ENCODE results near the gene NLK.
A peak's percentile ranks its signal among the peaks of the same experiment; 100 is the strongest.

Gene NLK

GRCh38 chr17:28042657-28042720, at the start of gene NLK:
Gene NLK, plus strand, starts transcription at chr17:28042677. Its CDS starts 197 bp downstream, at chr17:28042874.
- POLR2A ChIA-PET (ENCODE audit: low non-redundant PET): no interaction called here
- CTCF ChIA-PET: interaction anchor here (0.7 kb wide), 1 partner anchor 16 kb away, joined by 3 read pairs; no protein-coding TSS in a partner anchor
- no peak for DNase-seq (ENCODE audit: low spot score)
- no peak for TF ChIP-seq CTCF (conservative IDR thresholded peaks at IDR 0.05; ENCODE audit: low read depth)
- peak within 1 kb of the TSS; percentile 84 for H3K27ac ChIP-seq

- ChIA-PET POLR2A (ENCODE audit: low non-redundant PET) (no interaction called here), CTCF (interaction anchor here (0.8 kb wide), 1 partner anchor 100 kb away, joined by 3 read pairs; no protein-coding TSS in a partner anchor)
- no peak overlapping the region for H3K27ac ChIP-seq
- DNase-seq (ENCODE audit: low spot score): no peak
- no peak for TF ChIP-seq CTCF (conservative IDR thresholded peaks at IDR 0.05; ENCODE audit: low read depth)
Observed at GRCh38 chr17:27993161-27993695, 49.2 kb upstream of the NLK start.

- H3K27ac ChIP-seq: no peak overlapping the region
- no peak for DNase-seq (ENCODE audit: low spot score)
- ChIA-PET CTCF (interaction anchor here (0.8 kb wide), 1 partner anchor 100 kb away, joined by 3 read pairs; no protein-coding TSS in a partner anchor), POLR2A (ENCODE audit: low non-redundant PET) (no interaction called here)
- no peak for TF ChIP-seq CTCF (conservative IDR thresholded peaks at IDR 0.05; ENCODE audit: low read depth)
Observed at GRCh38 chr17:27993723-27994310, 48.7 kb upstream of the NLK start.

GRCh38 chr17:27994586-27994985, 47.9 kb upstream of the NLK start:
- no peak for DNase-seq (ENCODE audit: low spot score)
- TF ChIP-seq CTCF (conservative IDR thresholded peaks at IDR 0.05; ENCODE audit: low read depth): no peak
- ChIA-PET POLR2A (ENCODE audit: low non-redundant PET) (no interaction called here), CTCF (interaction anchor here (0.6 kb wide), 1 partner anchor 142 kb away, joined by 3 read pairs; no protein-coding TSS in a partner anchor)
- H3K27ac ChIP-seq: no peak overlapping the region

GRCh38 chr17:27995554-27995953, 46.9 kb upstream of the NLK start:
- no peak for TF ChIP-seq CTCF (conservative IDR thresholded peaks at IDR 0.05; ENCODE audit: low read depth)
- CTCF ChIA-PET: no interaction called here
- POLR2A ChIA-PET (ENCODE audit: low non-redundant PET): no interaction called here

GRCh38 chr17:27996202-27997043, 46.1 kb upstream of the NLK start:
- CTCF ChIA-PET: no interaction called here
- TF ChIP-seq CTCF (conservative IDR thresholded peaks at IDR 0.05; ENCODE audit: low read depth): no peak
- no peak overlapping the region for H3K27ac ChIP-seq
- POLR2A ChIA-PET (ENCODE audit: low non-redundant PET): no interaction called here
- no peak for DNase-seq (ENCODE audit: low spot score)

More at GRCh38 chr17:27995554-27995953, 46.9 kb upstream of the NLK start:
- H3K27ac ChIP-seq: no peak overlapping the region
- no peak for DNase-seq (ENCODE audit: low spot score)
